Activated CD4-positive, alpha-beta T cell treated with anti-CD3 and anti-CD28 coated beads for 36 hours (primary cell): ENCODE measurements around the gene KREMEN1. TPM values are rescaled to one million over a fixed set of nuclear protein-coding genes. Genes with fewer than 3 reads are reported as not detected.

ENCODE experiments used
- ATAC-seq: fragments of 200-7000 bp; cut with Tn5 transposase; one replicate; pipeline ENCODE4 v1.10.0; 2021; ENCODE audit warnings: mild to moderate bottlenecking, moderate library complexity
- CTCF ChIA-PET: fragments of 350-600 bp; sonication (Branson Sonifier 250); formaldehyde crosslinking; loops from one replicate; lab custom pipeline; 2021; ENCODE audit warnings: antibody characterized with exemption; lab: Charles Lee
- POLR2A ChIA-PET: fragments of 350-600 bp; sonication (Branson Sonifier 250); formaldehyde crosslinking; loops from one replicate; lab custom pipeline; 2021; ENCODE audit warnings: antibody characterized with exemption, inconsistent platforms; lab: Charles Lee
- DNase-seq: peaks from one replicate; pipeline ENCODE4 v3.0.0-alpha.2; 2020
- H3K27ac Mint-ChIP-seq: one replicate; pipeline ENCODE4 v1.8.0; 2021; ENCODE audit warnings: mixed read lengths
- H3K27me3 Mint-ChIP-seq: one replicate; pipeline ENCODE4 v1.8.0; 2021; ENCODE audit warnings: mixed read lengths
- H3K36me3 Mint-ChIP-seq: one replicate; pipeline ENCODE4 v1.8.0; 2021; ENCODE audit warnings: low read depth, mixed read lengths
- H3K4me1 Mint-ChIP-seq: one replicate; pipeline ENCODE4 v1.8.0; 2021; ENCODE audit warnings: mixed read lengths
- H3K4me3 Mint-ChIP-seq: one replicate; pipeline ENCODE4 v1.8.0; 2021; ENCODE audit warnings: mild to moderate bottlenecking, moderate library complexity, mixed read lengths
- H3K9me3 Mint-ChIP-seq: one replicate; pipeline ENCODE4 v1.8.0; 2021; ENCODE audit warnings: low read depth, mixed read lengths
- intact Hi-C, 2 experiments: fragments of 100-400 bp; cut with DNase I in 1 of 2; cut with micrococcal nuclease in 1 of 2; formaldehyde crosslinking; loops; one replicate each; pipeline versions ENCODE4 v1.14.2 to v1.15.1; 2022 to 2024; cut with DNase I, micrococcal nuclease
- total RNA-seq, 2 experiments: library from RNA; stranded (reverse); gene quantifications; one replicate each; pipeline ENCODE4 v1.2.3, GENCODE V29; 2021

KREMEN1 gene
- total RNA-seq, 2 experiments from 2014 or later: 0.11 to 0.30 TPM

DNA sequence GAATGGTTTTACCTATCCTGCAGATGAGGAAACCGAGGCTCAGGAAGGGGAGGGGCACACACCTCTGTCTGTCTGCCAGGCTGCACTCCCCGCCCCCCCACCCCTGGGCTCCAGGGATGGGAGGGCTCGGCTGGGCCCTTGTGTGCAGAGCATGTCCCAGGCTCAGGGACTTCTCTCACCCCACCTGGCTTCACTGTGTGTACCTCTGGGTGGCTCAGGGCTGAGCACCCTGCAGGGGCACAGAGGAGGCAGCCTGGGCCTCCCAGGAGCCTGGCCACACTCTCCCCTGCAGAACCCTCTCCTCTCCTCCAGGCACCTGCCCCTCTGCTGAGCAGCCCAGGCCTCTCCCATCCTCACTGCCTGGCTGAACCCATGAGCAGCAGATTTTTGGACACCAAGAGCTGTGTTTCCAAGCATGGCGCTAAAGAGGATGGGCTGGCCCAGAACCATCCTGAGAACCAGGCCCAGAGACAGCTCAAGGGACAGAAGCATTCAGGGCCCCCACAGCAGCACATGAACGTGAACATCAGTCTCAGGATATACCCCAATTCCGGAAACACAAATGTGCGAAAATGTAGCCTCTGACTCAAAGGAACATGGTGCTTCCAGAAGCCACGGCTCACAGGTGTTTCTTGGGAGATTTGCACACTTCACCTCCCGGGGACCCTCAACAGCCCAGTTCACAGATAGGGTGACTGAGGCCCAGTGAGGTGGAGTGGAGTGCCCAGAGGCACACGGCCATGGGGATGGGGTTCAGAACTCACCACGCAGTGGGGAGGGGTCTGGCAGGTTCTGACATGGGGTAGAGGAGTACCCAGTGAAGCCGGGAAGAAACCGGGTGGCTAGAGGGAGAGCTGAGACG, 143.4 kb downstream of the KREMEN1 start:
- DNase-seq (no peak), ATAC-seq (no peak)
- Mint-ChIP-seq H3K9me3 (no peaks in the 10 kb centered on the region), H3K27ac (no peak overlapping the region), H3K4me3 (no peak overlapping the region), H3K36me3 (no peaks in the 10 kb centered on the region), H3K27me3 (no peaks in the 10 kb centered on the region), H3K4me1 (no peaks in the 10 kb centered on the region)
- intact Hi-C loops: no loop called here
- CTCF ChIA-PET: interaction anchor here (0.9 kb wide), 1 partner anchor 62 kb away, joined by 3 read pairs; no protein-coding TSS in a partner anchor
- POLR2A ChIA-PET: no interaction called here

DNA sequence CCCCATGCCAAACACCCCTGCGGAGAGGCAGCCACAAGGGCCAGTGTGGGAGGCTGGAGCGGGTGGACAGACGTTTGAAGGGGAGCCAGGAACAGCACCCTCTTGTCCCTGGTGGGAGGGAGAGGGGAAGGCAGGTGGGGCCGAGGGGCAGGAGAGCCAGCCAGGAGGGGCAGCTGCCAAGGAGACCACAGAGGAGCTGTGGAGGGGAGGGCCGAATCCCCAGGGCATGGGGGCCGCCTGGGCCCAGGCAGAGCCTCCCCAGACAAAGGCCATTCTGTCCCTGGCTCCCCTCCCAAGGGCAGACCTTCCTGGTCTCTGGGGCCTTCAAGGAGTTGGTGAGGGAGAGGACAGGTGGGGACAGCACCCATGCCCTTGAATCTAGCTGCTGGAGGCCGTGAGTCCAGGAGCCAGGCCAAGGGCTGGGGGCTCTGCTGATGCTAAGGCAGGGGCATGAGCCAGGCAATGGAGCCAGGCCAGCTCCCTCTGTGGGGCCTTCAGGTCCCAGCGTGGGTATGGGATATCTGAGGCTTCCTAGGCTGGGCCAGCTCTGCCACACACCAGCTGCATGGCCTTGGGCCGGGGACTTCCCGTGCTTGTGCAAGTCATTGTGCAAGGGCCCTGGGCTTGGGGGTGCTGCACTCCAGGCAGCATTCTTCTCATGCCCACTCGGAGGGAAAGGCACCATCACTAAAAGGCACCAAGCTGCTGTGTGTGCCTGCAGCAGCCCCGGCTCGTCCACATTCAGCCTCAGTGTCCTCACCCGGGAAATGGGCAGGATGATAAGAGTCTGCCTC, 144.2 kb downstream of the KREMEN1 start:
- ATAC-seq: no peak
- POLR2A ChIA-PET: no interaction called here
- no peaks in the 10 kb centered on the region for H3K27me3 Mint-ChIP-seq
- no peaks in the 10 kb centered on the region for H3K9me3 Mint-ChIP-seq
- no peak for DNase-seq
- H3K27ac Mint-ChIP-seq: no peak overlapping the region
- CTCF ChIA-PET: interaction anchor here (0.9 kb wide), 2 partner anchors 12 to 63 kb away, joined by 3 to 4 read pairs; partner anchors contain the start of gene EMID1
- intact Hi-C loops: no loop called here
- H3K36me3 Mint-ChIP-seq: no peaks in the 10 kb centered on the region
- no peak overlapping the region for H3K4me3 Mint-ChIP-seq
- H3K4me1 Mint-ChIP-seq: no peaks in the 10 kb centered on the region

Other genes with a start within 250 kb of the KREMEN1 start
- gene ZNRF3, start 189.5 kb upstream of the KREMEN1 start, total RNA-seq: 1 to 10 TPM; 2.3 TPM
- not detected for gene C22orf31, start 11.2 kb upstream of the KREMEN1 start, total RNA-seq
- gene EMID1, start 132.9 kb downstream of the KREMEN1 start, total RNA-seq: not detected
- gene RHBDD3, start 194.9 kb downstream of the KREMEN1 start, total RNA-seq: 10 to 100 TPM; 23.2 to 25.3 TPM
- 100 to 1,000 TPM; 326 to 567 TPM for gene EWSR1, start 195.2 kb downstream of the KREMEN1 start, total RNA-seq
- gene GAS2L1, start 233.6 kb downstream of the KREMEN1 start, total RNA-seq: under 1 TPM; 0.84 to 0.98 TPM
- under 1 TPM in 1 of 2 experiments, not detected in 1; 0.35 TPM for gene RASL10A, start 242.7 kb downstream of the KREMEN1 start, total RNA-seq